ENCODE data around the gene FSTL3. TPM values are rescaled to one million over a fixed set of nuclear protein-coding genes. Genes with fewer than 3 reads are reported as not detected.
A peak's percentile ranks its signal among the peaks of the same experiment; 100 is the strongest.

The FSTL3 gene
- total RNA-seq, 2 experiments from 2014 or later: 3.4 to 7.3 TPM

GRCh38 chr19:633068-633785 is 43.0 kb upstream of the FSTL3 start, which contains the start of gene POLRMT:
Gene POLRMT (minus strand): TSS chr19:633537. CDS start chr19:633512, 25 bp downstream.
- H3K36me3 ChIP-seq (ENCODE audit: insufficient read depth, low read length): peaks cover 32% of the 10 kb centered on the region
- POLR2A ChIA-PET: no interaction called here
- peaks cover 23% of the 10 kb centered on the region; the same call in 1 of the 2 replicates for H3K79me2 ChIP-seq (ENCODE audit: insufficient read depth, low read depth, low read length)
- BruUV-seq (replicated peaks): TSS peak; percentile 79
- intact Hi-C loops (cut with micrococcal nuclease; ENCODE audit: unreplicated experiment): loop anchor here (2.0 kb wide), 2 partner anchors 28 to 60 kb away; partner anchors contain the start of gene BSG
- peak; percentile 99 for DNase-seq (ENCODE audit: low spot score)
- H3K4me1 ChIP-seq (ENCODE audit: insufficient read depth, low read length, poor library complexity, severe bottlenecking): peaks cover 9% of the 10 kb centered on the region
- peak within 1 kb of the TSS; percentile 68; the same call in 1 of the 2 replicates for H2AFZ ChIP-seq (ENCODE audit: low read length)
- H3K9me3 ChIP-seq (ENCODE audit: low read length): no peaks in the 10 kb centered on the region
- H3K9me2 ChIP-seq (ENCODE audit: insufficient read depth, low read length): no peaks in the 10 kb centered on the region
- H3K27ac ChIP-seq (ENCODE audit: low read depth, low read length, poor library complexity, severe bottlenecking): peak within 1 kb of the TSS; percentile 50
- no peaks in the 10 kb centered on the region for H4K20me1 ChIP-seq (ENCODE audit: insufficient read depth, low read length)
- peak within 1 kb of the TSS; percentile 94 for H3K4me2 ChIP-seq (ENCODE audit: low read length)
- H3K4me3 ChIP-seq (ENCODE audit: low read depth, low read length, poor library complexity, severe bottlenecking): peak within 1 kb of the TSS; percentile 93
- TF ChIP-seq CTCF (conservative IDR thresholded peaks at IDR 0.05; ENCODE audit: low read length) (no peak), EZH2phosphoT487 (IDR thresholded peaks at IDR 0.05; ENCODE audit: borderline replicate concordance, low read depth, low read length) (no peak)
- CTCF ChIA-PET (ENCODE audit: unreplicated experiment): no interaction called here

GRCh38 chr19:633786-634639 is 42.2 kb upstream of the FSTL3 start:
- peaks cover 19% of the 10 kb centered on the region; the same call in 1 of the 2 replicates for H3K79me2 ChIP-seq (ENCODE audit: insufficient read depth, low read depth, low read length)
- no TSS peak for BruUV-seq (replicated peaks)
- H3K9me3 ChIP-seq (ENCODE audit: low read length): no peaks in the 10 kb centered on the region
- CTCF ChIA-PET (ENCODE audit: unreplicated experiment): no interaction called here
- peak overlapping the region; percentile 65; the same call in 1 of the 2 replicates for H2AFZ ChIP-seq (ENCODE audit: low read length)
- H3K36me3 ChIP-seq (ENCODE audit: insufficient read depth, low read length): peaks cover 24% of the 10 kb centered on the region
- no peaks in the 10 kb centered on the region for H4K20me1 ChIP-seq (ENCODE audit: insufficient read depth, low read length)
- peaks cover 9% of the 10 kb centered on the region for H3K4me1 ChIP-seq (ENCODE audit: insufficient read depth, low read length, poor library complexity, severe bottlenecking)
- intact Hi-C loops (cut with micrococcal nuclease; ENCODE audit: unreplicated experiment): loop anchor here (2.0 kb wide), 2 partner anchors 29 to 61 kb away; partner anchors contain the start of gene BSG
- peak overlapping the region; percentile 76 for H3K4me2 ChIP-seq (ENCODE audit: low read length)
- peak overlapping the region; percentile 93 for H3K4me3 ChIP-seq (ENCODE audit: low read depth, low read length, poor library complexity, severe bottlenecking)
- no peak for TF ChIP-seq CTCF (conservative IDR thresholded peaks at IDR 0.05; ENCODE audit: low read length)
- no peak for TF ChIP-seq EZH2phosphoT487 (IDR thresholded peaks at IDR 0.05; ENCODE audit: borderline replicate concordance, low read depth, low read length)
- no peaks in the 10 kb centered on the region for H3K9me2 ChIP-seq (ENCODE audit: insufficient read depth, low read length)
- peak; percentile 15 for DNase-seq (ENCODE audit: low spot score)
- POLR2A ChIA-PET: no interaction called here
- no peak overlapping the region for H3K27ac ChIP-seq (ENCODE audit: low read depth, low read length, poor library complexity, severe bottlenecking)

All from OCI-LY7 (cell line).